Hepatocyte (in vitro differentiated cells): ENCODE results near the gene SLC47A2. TPM values are rescaled to one million over a fixed set of nuclear protein-coding genes. Genes with fewer than 3 reads are reported as not detected.
A peak's percentile ranks its signal among the peaks of the same experiment; 100 is the strongest.

ENCODE experiments used
- DNase-seq: peaks from one replicate; pipeline ENCODE4 v3.0.0-alpha.2; 2016; ENCODE audit warnings: low spot score
- H2AFZ ChIP-seq: fragments of 200-600 bp; sonication (generic); 2 replicates; pipeline ENCODE4 v1.6.0; 2016; ENCODE audit warnings: antibody characterized with exemption, mild to moderate bottlenecking
- H3K27ac ChIP-seq: fragments of 200-600 bp; sonication (generic); 2 replicates; pipeline ENCODE4 v1.5.1; 2016; ENCODE audit warnings: mild to moderate bottlenecking
- H3K27me3 ChIP-seq: fragments of 200-600 bp; sonication (generic); 2 replicates; pipeline ENCODE4 v1.6.1; 2016
- H3K36me3 ChIP-seq: fragments of 200-600 bp; sonication (generic); replicated peaks from 2 replicates; pipeline ENCODE4 v1.5.1; 2016; ENCODE audit warnings: low read depth; ENCODE audit not compliant: insufficient read depth
- H3K4me1 ChIP-seq: fragments of 200-600 bp; sonication (generic); 2 replicates; pipeline ENCODE4 v1.5.1; 2016; ENCODE audit warnings: mild to moderate bottlenecking, moderate library complexity; ENCODE audit not compliant: insufficient read depth
- H3K4me2 ChIP-seq: fragments of 200-600 bp; sonication (generic); 2 replicates; pipeline ENCODE4 v1.6.0; 2016
- H3K4me3 ChIP-seq: fragments of 200-600 bp; sonication (generic); 2 replicates; pipeline ENCODE4 v1.5.1; 2016; ENCODE audit warnings: mild to moderate bottlenecking
- H3K79me2 ChIP-seq: fragments of 200-600 bp; sonication (generic); 2 replicates; pipeline ENCODE4 v1.6.0; 2017; ENCODE audit warnings: mild to moderate bottlenecking
- H3K9me2 ChIP-seq: fragments of 200-600 bp; sonication (generic); replicated peaks from 2 replicates; pipeline ENCODE4 v1.6.0; 2017; ENCODE audit warnings: mild to moderate bottlenecking; ENCODE audit not compliant: insufficient read depth
- H3K9me3 ChIP-seq: fragments of 200-600 bp; sonication (generic); 2 replicates; pipeline ENCODE4 v1.5.1; 2016; ENCODE audit warnings: low read depth, mild to moderate bottlenecking
- H4K20me1 ChIP-seq: fragments of 200-600 bp; sonication (generic); 2 replicates; pipeline ENCODE4 v1.6.0; 2016; ENCODE audit warnings: mild to moderate bottlenecking; ENCODE audit not compliant: insufficient read depth, poor library complexity, severe bottlenecking
- EZH2 ChIP-seq: fragments of 200-600 bp; sonication (generic); IDR thresholded peaks from 2 replicates; pipeline ENCODE4 v1.6.1; 2016; ENCODE audit warnings: antibody characterized with exemption, mild to moderate bottlenecking, borderline replicate concordance
- EZH2phosphoT487 ChIP-seq: fragments of 200-600 bp; sonication (generic); IDR thresholded peaks from one replicate; pipeline ENCODE4 v1.6.1; 2018; ENCODE audit warnings: antibody characterized with exemption, mild to moderate bottlenecking, low read depth, moderate library complexity; ENCODE audit not compliant: unreplicated experiment, severe bottlenecking
- WGBS: methylation state at CpG from one replicate; pipeline ENCODE4 v1.1.6; 2016; ENCODE audit warnings: low lambda C conversion rate; ENCODE audit errors: missing lambda C conversion rate; 5-methylcytosine and 5-hydroxymethylcytosine counted together
- polyA plus RNA-seq: library from polyadenylated mRNA; unstranded; fragments of >200 nt; fragmentation: Nextera tagmentation; extraction: Ambion mirVana; gene quantifications from 2 replicates; pipeline ENCODE4 v1.2.1, GENCODE V29; 2016
- total RNA-seq: library from RNA; depleted of rRNA; stranded (reverse); fragments of >200 nt; gene quantifications from 2 replicates; pipeline ENCODE4 v1.2.3, GENCODE V29; 2014
- TF ChIP-seq, protein P1 (sequence below): fragments of 200-600 bp; sonication (generic); IDR thresholded peaks from 2 replicates; pipeline ENCODE4 v1.5.1; 2016; ENCODE audit warnings: antibody characterized with exemption, mild to moderate bottlenecking; ENCODE audit not compliant: poor library complexity

Gene SLC47A2
- total and polyA plus RNA-seq, 2 experiments from 2014 or later, result 0.07 TPM; not detected in 1

DNA sequence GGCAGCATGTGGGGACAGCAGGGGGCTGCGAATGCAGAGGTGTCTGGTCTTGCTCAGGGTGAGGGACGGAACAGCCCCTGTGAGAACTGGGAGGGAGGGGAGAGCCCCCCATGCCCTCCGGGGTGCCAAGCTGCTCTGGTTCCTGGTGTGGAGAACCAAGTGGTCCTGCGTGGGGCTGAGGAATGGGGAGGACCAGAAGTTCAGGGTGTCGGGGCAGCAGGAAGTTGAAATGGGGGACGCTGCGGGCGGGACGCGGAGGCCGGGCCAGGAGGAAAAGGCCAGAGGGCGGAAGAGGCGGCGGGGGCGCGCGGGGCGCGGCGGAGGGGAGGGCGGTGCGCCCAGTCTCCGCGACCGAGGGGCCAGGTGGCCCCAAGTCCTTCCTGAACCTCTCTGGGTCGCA lies 28.1 kb upstream of the SLC47A2 start:
- Histone ChIP-seq H3K79me2 (no peaks in the 10 kb centered on the region), H3K4me2 (peak overlapping the region; percentile 93), H3K4me3 (peak overlapping the region; percentile 58), H3K27ac (no peak overlapping the region), H3K27me3 (no peaks in the 10 kb centered on the region), H3K36me3 (no peaks in the 10 kb centered on the region), H3K9me2 (no peaks in the 10 kb centered on the region), H3K4me1 (peaks cover 10% of the 10 kb centered on the region), H2AFZ (peak overlapping the region; percentile 94), H3K9me3 (no peaks in the 10 kb centered on the region), H4K20me1 (no peaks in the 10 kb centered on the region)
- no peak for TF ChIP-seq EZH2
- TF ChIP-seq EZH2phosphoT487, result no peak
- TF ChIP-seq, protein P1, sequence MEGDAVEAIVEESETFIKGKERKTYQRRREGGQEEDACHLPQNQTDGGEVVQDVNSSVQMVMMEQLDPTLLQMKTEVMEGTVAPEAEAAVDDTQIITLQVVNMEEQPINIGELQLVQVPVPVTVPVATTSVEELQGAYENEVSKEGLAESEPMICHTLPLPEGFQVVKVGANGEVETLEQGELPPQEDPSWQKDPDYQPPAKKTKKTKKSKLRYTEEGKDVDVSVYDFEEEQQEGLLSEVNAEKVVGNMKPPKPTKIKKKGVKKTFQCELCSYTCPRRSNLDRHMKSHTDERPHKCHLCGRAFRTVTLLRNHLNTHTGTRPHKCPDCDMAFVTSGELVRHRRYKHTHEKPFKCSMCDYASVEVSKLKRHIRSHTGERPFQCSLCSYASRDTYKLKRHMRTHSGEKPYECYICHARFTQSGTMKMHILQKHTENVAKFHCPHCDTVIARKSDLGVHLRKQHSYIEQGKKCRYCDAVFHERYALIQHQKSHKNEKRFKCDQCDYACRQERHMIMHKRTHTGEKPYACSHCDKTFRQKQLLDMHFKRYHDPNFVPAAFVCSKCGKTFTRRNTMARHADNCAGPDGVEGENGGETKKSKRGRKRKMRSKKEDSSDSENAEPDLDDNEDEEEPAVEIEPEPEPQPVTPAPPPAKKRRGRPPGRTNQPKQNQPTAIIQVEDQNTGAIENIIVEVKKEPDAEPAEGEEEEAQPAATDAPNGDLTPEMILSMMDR, result no peak
- DNase-seq, result no peak
- 32% methylated on average over 9 of the region's 26 CpGs for whole genome bisulfite sequencing

DNA sequence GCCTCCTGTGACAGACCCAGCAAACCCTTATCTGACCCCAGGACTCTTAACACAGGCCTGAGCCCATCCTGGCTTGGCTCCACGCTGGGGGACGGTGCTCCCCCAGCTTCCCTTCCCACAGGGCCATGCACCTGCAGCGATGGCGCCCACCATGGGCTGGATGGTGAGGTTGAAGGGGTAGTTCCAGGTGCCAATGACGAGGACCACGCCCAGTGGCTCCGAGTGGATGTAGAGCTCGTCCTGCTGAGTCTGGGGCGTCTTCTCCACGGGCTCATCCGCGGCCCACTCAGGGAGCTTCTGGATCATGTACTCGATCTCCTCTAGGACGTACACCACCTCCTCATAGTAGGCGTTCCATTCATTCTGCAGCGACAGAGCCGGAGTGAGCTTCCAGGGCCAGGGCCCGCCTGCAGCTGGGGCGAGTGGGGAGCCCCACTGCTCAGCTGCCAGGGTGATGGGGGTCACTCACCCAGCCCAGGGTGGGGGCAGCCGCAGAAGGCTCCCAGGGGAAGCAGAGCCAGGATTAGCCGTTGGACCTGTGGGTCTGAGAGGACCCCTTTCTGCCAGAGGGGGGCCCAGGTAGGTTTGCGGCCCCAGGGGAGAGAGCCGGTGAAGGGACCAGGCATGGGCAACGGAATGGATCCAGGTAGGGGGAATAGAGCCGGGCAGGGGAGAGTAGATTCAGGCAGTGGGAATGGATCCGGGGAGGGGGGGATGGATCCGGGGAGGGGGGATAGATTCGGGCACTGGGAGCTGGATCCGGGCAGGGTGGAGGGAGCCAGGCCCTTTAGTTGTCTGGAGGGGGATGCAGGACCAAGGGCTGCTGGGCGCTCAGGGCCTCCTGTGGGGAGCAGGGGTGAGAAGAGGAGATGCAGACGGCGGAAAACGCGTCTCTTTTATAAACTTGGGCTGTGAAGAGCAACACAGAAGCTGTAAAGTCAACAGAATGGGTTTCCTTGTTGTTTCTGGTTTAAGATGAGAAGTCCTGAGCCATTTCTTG lies 27.0 kb upstream of the SLC47A2 start:
- Histone ChIP-seq H3K9me3 (no peaks in the 10 kb centered on the region), H4K20me1 (no peaks in the 10 kb centered on the region), H3K4me1 (peaks cover 6% of the 10 kb centered on the region), H3K27me3 (no peaks in the 10 kb centered on the region), H3K4me2 (no peak overlapping the region), H2AFZ (no peak overlapping the region), H3K27ac (no peak overlapping the region), H3K79me2 (no peaks in the 10 kb centered on the region), H3K9me2 (no peaks in the 10 kb centered on the region), H3K4me3 (no peak overlapping the region), H3K36me3 (no peaks in the 10 kb centered on the region)
- DNase-seq, result no peak
- 96% methylated on average over 23 of the region's 34 CpGs for WGBS
- TF ChIP-seq, protein P1, result no peak
- no peak for TF ChIP-seq EZH2
- TF ChIP-seq EZH2phosphoT487, result no peak

DNA sequence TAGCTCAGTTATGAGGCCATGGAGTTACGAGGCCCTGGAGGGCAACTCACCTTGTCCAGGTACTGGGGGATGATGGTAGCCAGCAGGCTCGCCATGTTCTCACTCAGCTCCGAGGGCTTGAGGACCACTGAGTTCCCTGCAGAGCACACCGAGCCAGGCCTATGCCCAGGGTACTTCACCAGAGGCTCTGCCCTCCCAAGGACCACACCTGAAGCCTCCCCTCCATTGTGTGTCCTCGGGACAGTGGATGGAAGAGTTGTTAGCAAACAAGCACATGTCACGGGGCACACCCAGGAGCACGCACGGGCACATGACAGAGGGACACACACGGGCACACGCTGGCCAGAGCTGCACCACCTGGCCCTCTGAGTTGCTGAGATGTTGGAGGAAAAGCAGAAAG lies 26.1 kb upstream of the SLC47A2 start:
- TF ChIP-seq, protein P1, result no peak
- TF ChIP-seq EZH2 (no peak), EZH2phosphoT487 (no peak)
- Histone ChIP-seq H4K20me1 (no peaks in the 10 kb centered on the region), H3K9me3 (no peaks in the 10 kb centered on the region), H2AFZ (no peak overlapping the region), H3K27ac (no peak overlapping the region), H3K4me2 (no peak overlapping the region), H3K4me3 (no peak overlapping the region), H3K79me2 (no peaks in the 10 kb centered on the region), H3K27me3 (no peaks in the 10 kb centered on the region), H3K9me2 (no peaks in the 10 kb centered on the region), H3K36me3 (no peaks in the 10 kb centered on the region), H3K4me1 (no peaks in the 10 kb centered on the region)
- WGBS, result 97% methylated on average over 10 of the region's 10 CpGs
- no peak for DNase-seq
